PC-9 (cell line): ENCODE data around the gene TRAF1. TPM values are rescaled to one million over a fixed set of nuclear protein-coding genes. Genes with fewer than 3 reads are reported as not detected.
A peak's percentile ranks its signal among the peaks of the same experiment; 100 is the strongest.

Source experiments
- BruUV-seq: library from RNA; stranded (reverse); fragments of 400-500 nt; replicated peaks from 2 replicates; lab custom pipeline; 2021; lab: Mats Ljungman, UMichigan
- CTCF ChIA-PET: fragments of 300-600 bp; sonication (Branson Sonifier 250); formaldehyde crosslinking; loops from one replicate; lab custom pipeline; 2022; ENCODE audit warnings: antibody characterized with exemption; lab: Charles Lee
- POLR2A ChIA-PET: fragments of 300-600 bp; sonication (Branson Sonifier 250); formaldehyde crosslinking; loops from one replicate; lab custom pipeline; 2022; ENCODE audit warnings: antibody characterized with exemption; ENCODE audit not compliant: unreplicated experiment; lab: Charles Lee
- DNase-seq, 2 experiments: peaks; one replicate each; pipeline versions ENCODE4 v3.0.0 to v3.0.0-alpha.2; 2015 to 2022; ENCODE audit warnings: mixed read lengths in 1 of 2
- H2AFZ ChIP-seq: fragments of 200-600 bp; sonication (generic); 2 replicates; pipeline ENCODE4 v1.8.1; 2017; ENCODE audit warnings: antibody characterized with exemption
- H3F3A ChIP-seq: fragments of 200-600 bp; sonication (generic); 2 replicates; pipeline ENCODE4 v1.8.1; 2017; ENCODE audit warnings: antibody characterized with exemption, mild to moderate bottlenecking, low read depth; ENCODE audit not compliant: insufficient read depth
- H3K27ac ChIP-seq: fragments of 200-600 bp; sonication (generic); 2 replicates; pipeline ENCODE4 v1.6.1; 2016; ENCODE audit warnings: mixed run types
- H3K27me3 ChIP-seq: fragments of 200-600 bp; sonication (generic); 2 replicates; pipeline ENCODE4 v1.6.1; 2016; ENCODE audit warnings: low read depth, mixed run types; ENCODE audit not compliant: insufficient read depth
- H3K36me3 ChIP-seq: fragments of 200-600 bp; sonication (generic); 2 replicates; pipeline ENCODE4 v1.6.1; 2016; ENCODE audit warnings: low read depth, mixed run types
- H3K4me1 ChIP-seq: fragments of 200-600 bp; sonication (generic); replicated peaks from 2 replicates; pipeline ENCODE4 v1.6.1; 2016; ENCODE audit warnings: mixed run types; ENCODE audit not compliant: insufficient read depth
- H3K4me2 ChIP-seq: fragments of 200-600 bp; sonication (generic); 2 replicates; pipeline ENCODE4 v1.6.1; 2017; ENCODE audit warnings: mixed run types
- H3K4me3 ChIP-seq: fragments of 200-600 bp; sonication (generic); 2 replicates; pipeline ENCODE4 v1.6.1; 2016; ENCODE audit warnings: mixed run types
- H3K79me2 ChIP-seq: fragments of 200-600 bp; sonication (generic); 2 replicates; pipeline ENCODE4 v1.6.1; 2017; ENCODE audit warnings: low read depth, mixed run types
- H3K9me2 ChIP-seq: fragments of 200-600 bp; sonication (generic); 2 replicates; pipeline ENCODE4 v1.8.1; 2017; ENCODE audit warnings: mild to moderate bottlenecking; ENCODE audit not compliant: insufficient read depth
- H3K9me3 ChIP-seq: fragments of 200-600 bp; sonication (generic); 2 replicates; pipeline ENCODE4 v1.8.1; 2016; ENCODE audit warnings: low read depth; ENCODE audit not compliant: insufficient read depth
- H4K20me1 ChIP-seq: fragments of 200-600 bp; sonication (generic); 2 replicates; pipeline ENCODE4 v1.8.1; 2017; ENCODE audit not compliant: insufficient read depth
- EZH2 ChIP-seq: fragments of 200-600 bp; sonication (generic); IDR thresholded peaks from 2 replicates; pipeline ENCODE4 v1.8.0; 2017; ENCODE audit warnings: antibody characterized with exemption, low read depth
- intact Hi-C: fragments of 100-400 bp; cut with micrococcal nuclease; formaldehyde crosslinking; loops from one replicate; pipeline ENCODE4 v1.10.0; 2022; ENCODE audit not compliant: unreplicated experiment
- total RNA-seq: library from RNA; stranded (reverse); gene quantifications from 2 replicates; pipeline ENCODE4 v1.2.3, GENCODE V29; 2021
- TF ChIP-seq, protein P1 (sequence below): fragments of 200-600 bp; sonication (generic); conservative IDR thresholded peaks from 2 replicates; pipeline ENCODE4 v1.6.1; 2017; ENCODE audit warnings: mixed run types, antibody characterized with exemption, mild to moderate bottlenecking, moderate library complexity

Gene TRAF1
- total RNA-seq, 1 experiment from 2014 or later, result 2.7 TPM

DNA sequence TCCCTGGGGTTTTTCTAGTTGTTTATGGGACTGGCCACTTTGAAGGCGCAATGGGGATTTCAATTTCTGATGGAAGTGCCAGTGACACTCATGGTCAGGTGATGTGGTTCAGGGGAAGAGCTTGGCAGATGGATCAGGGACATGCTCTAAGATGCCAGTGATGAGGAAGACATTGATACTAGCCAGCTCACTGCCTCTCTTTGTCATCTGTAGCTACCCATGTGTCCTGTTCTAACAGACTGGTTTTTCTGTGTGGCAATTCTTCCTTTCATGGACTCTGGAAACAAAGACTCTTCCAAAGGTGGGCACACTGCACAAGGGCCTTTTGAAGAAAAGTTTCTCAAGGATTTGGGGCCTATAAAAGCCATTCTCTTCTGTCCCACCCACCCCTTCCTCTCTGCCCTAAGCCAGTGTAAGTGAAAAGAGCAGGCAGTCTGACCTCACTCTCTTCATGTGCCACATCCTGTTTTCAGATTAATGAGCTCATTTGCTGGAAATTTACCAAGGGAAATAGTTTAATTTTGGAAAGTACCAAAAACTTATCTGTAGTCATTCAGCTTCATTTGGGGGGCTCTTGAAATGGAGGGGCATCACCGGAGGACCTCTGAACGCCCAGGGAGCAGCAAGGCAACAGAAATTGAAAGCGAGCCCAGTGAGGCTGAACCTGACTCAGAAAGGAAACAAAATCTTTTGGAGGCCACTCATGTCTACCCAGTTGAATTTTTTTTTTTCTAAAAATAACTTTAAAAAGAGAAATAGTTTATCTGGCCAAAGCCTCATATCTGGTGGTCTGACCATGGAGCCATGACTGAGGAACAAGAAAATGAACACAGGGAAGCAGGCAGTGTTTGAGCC, 4.9 kb upstream of the TRAF1 start:
- H3F3A ChIP-seq, result peaks cover 20% of the 10 kb centered on the region
- no TSS peak for BruUV-seq
- H3K79me2 ChIP-seq, result no peaks in the 10 kb centered on the region
- TF ChIP-seq, protein P1, sequence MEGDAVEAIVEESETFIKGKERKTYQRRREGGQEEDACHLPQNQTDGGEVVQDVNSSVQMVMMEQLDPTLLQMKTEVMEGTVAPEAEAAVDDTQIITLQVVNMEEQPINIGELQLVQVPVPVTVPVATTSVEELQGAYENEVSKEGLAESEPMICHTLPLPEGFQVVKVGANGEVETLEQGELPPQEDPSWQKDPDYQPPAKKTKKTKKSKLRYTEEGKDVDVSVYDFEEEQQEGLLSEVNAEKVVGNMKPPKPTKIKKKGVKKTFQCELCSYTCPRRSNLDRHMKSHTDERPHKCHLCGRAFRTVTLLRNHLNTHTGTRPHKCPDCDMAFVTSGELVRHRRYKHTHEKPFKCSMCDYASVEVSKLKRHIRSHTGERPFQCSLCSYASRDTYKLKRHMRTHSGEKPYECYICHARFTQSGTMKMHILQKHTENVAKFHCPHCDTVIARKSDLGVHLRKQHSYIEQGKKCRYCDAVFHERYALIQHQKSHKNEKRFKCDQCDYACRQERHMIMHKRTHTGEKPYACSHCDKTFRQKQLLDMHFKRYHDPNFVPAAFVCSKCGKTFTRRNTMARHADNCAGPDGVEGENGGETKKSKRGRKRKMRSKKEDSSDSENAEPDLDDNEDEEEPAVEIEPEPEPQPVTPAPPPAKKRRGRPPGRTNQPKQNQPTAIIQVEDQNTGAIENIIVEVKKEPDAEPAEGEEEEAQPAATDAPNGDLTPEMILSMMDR, result no peak
- TF ChIP-seq EZH2, result no peak
- no peaks in the 10 kb centered on the region for H3K27me3 ChIP-seq
- H3K4me1 ChIP-seq, result peaks cover 27% of the 10 kb centered on the region
- ChIA-PET CTCF (interaction anchor here (0.5 kb wide), 1 partner anchor 146 kb away, joined by 3 read pairs; no protein-coding TSS in a partner anchor), POLR2A (interaction anchor here (0.6 to 0.7 kb wide), 3 partner anchors 140 to 526 kb away, joined by 4 to 7 read pairs (median 7); no protein-coding TSS in a partner anchor)
- no peaks in the 10 kb centered on the region for H3K9me2 ChIP-seq
- intact Hi-C loops, result no loop called here
- H4K20me1 ChIP-seq, result no peaks in the 10 kb centered on the region
- H3K4me2 ChIP-seq, result no peak overlapping the region
- no peaks in the 10 kb centered on the region for H3K36me3 ChIP-seq
- no peak for DNase-seq
- no peak overlapping the region for H3K4me3 ChIP-seq
- H2AFZ ChIP-seq, result no peak overlapping the region
- H3K9me3 ChIP-seq, result no peaks in the 10 kb centered on the region
- H3K27ac ChIP-seq, result no peak overlapping the region

DNA sequence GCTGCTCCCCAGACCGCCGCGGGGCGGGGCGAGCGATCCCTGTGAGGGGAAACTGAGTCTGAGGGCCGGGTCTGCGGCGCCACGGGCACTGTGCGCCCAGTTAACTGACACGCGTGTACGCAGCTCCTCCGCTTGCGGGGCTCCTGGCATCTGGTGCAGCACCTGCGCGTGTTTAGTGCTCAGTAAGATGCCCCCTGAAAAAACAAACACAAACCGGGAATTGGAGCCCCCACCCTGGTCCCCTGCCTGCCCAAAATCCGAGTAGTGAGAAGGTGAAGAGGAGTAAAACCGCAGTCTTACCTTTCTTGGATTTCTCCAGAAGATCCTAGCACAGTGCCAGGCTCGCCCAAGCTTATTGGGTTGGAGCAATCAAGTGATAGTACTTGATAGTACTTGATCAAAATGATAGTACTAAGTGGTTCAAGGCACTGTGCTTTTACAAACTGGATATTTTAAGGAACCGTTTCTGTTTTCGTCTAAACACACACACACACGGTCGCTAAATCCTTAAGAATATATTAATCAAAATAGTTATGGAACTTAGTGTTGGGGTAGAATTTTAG, 2.7 kb upstream of the TRAF1 start:
- Histone ChIP-seq H3K4me3 (peak overlapping the region; percentile 81), H3K27ac (no peak overlapping the region), H3K9me2 (no peaks in the 10 kb centered on the region), H3K9me3 (no peaks in the 10 kb centered on the region), H2AFZ (peak overlapping the region; percentile 91), H3K36me3 (no peaks in the 10 kb centered on the region), H3K27me3 (no peaks in the 10 kb centered on the region), H3K4me2 (peak overlapping the region; percentile 100), H3K4me1 (peaks cover 11% of the 10 kb centered on the region), H3K79me2 (no peaks in the 10 kb centered on the region), H4K20me1 (no peaks in the 10 kb centered on the region), H3F3A (peaks cover 20% of the 10 kb centered on the region)
- no peak for TF ChIP-seq EZH2
- TF ChIP-seq, protein P1, result no peak
- POLR2A ChIA-PET, result interaction anchor here (0.6 to 0.7 kb wide), 2 partner anchors 386 to 1576 kb away, joined by 5 to 6 read pairs; no protein-coding TSS in a partner anchor
- TSS peak; percentile 50 for BruUV-seq
- intact Hi-C loops, result no loop called here
- DNase-seq, result no peak
- CTCF ChIA-PET, result interaction anchor here (0.6 kb wide), 1 partner anchor 374 kb away, joined by 11 read pairs; no protein-coding TSS in a partner anchor

DNA sequence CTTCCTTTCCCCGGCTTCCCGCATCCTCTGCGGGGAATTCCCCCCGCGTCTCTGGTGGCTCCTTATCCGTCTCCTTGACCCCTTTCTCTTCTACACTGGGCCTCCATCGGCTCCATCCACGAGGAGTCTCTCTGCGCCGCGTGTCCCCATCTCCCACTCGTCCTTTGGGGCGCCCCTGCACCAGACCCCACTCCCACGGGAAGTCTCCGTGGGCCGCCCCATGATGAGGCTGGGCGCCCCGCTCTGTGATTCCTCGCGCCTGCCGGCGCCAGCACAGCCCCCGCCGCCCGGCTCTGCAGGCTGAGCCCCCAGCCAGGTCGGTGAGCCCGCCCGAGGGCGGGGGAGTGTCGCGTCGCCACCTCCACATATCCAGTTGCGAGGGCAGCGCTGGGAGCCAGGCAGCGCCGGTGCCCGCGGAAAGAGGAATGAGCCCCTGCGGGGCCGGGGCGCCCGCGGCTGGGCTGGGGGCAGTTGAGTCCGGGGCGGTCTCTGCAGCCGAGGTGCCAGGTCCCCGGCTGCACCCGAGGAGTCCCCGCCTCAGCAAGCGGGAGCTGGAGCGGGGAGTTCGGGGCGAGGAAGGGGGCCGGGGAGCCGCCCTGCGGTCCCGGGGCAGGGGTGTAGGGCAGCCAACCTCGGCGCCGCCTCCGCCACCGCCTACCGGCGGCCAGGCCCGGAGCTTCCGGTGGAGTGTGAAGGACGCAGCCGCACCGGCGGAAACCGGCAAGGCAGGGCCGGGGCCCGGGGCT, 2.1 kb upstream of the TRAF1 start:
- CTCF ChIA-PET, result no interaction called here
- Histone ChIP-seq H4K20me1 (no peaks in the 10 kb centered on the region), H3K27ac (no peak overlapping the region), H3K9me2 (no peaks in the 10 kb centered on the region), H3K4me3 (peak overlapping the region; percentile 81), H3K79me2 (no peaks in the 10 kb centered on the region), H3K4me1 (peaks cover 11% of the 10 kb centered on the region), H3K9me3 (no peaks in the 10 kb centered on the region), H3K27me3 (no peaks in the 10 kb centered on the region), H2AFZ (peak overlapping the region; percentile 91), H3F3A (peaks cover 20% of the 10 kb centered on the region), H3K4me2 (peak overlapping the region; percentile 100), H3K36me3 (no peaks in the 10 kb centered on the region)
- TF ChIP-seq, protein P1, result peak; percentile 27; the same call in 1 of the 2 replicates
- TF ChIP-seq EZH2, result no peak
- POLR2A ChIA-PET, result interaction anchor here (0.7 kb wide), 1 partner anchor 387 kb away, joined by 5 read pairs; no protein-coding TSS in a partner anchor
- BruUV-seq, result no TSS peak
- DNase-seq, result peak in 1 of 2 experiments; percentile 69
- intact Hi-C loops, result no loop called here
